PC-3 (cell line): ENCODE data around the gene RNF17. TPM values are rescaled to one million over a fixed set of nuclear protein-coding genes. Genes with fewer than 3 reads are reported as not detected.

Source experiments
- ATAC-seq: fragments of 200-7000 bp; cut with Tn5 transposase; 2 replicates; pipeline ENCODE4 v1.9.1; 2020; ENCODE audit warnings: mild to moderate bottlenecking, moderate library complexity
- BruUV-seq: library from RNA; stranded (reverse); fragments of 400-500 nt; replicated peaks from 2 replicates; lab custom pipeline; 2021; lab: Mats Ljungman, UMichigan
- CTCF ChIA-PET: fragments of 300-600 bp; sonication (Branson Sonifier 250); formaldehyde crosslinking; loops from one replicate; lab custom pipeline; 2022; ENCODE audit warnings: antibody characterized with exemption; lab: Charles Lee
- POLR2A ChIA-PET: fragments of 300-600 bp; sonication (Branson Sonifier 250); formaldehyde crosslinking; loops from one replicate; lab custom pipeline; 2022; ENCODE audit warnings: antibody characterized with exemption; ENCODE audit not compliant: unreplicated experiment; lab: Charles Lee
- DNase-seq: peaks from one replicate; pipeline ENCODE4 v3.0.0-alpha.2; 2015
- H2AFZ ChIP-seq: fragments of 300-600 bp; sonication (generic); 2 replicates; pipeline ENCODE4 v1.6.0; 2016; ENCODE audit warnings: antibody characterized with exemption, low read length
- H3F3A ChIP-seq: fragments of 300-600 bp; sonication (generic); one replicate; pipeline ENCODE4 v1.6.0; 2017; ENCODE audit warnings: antibody characterized with exemption, low read length, control low read depth, mild to moderate bottlenecking; ENCODE audit not compliant: unreplicated experiment
- H3K27ac ChIP-seq: fragments of 300-600 bp; sonication (generic); 2 replicates; pipeline ENCODE4 v1.5.1; 2016; ENCODE audit warnings: mild to moderate bottlenecking, low read length
- H3K27me3 ChIP-seq: fragments of 300-600 bp; sonication (generic); 2 replicates; pipeline ENCODE4 v1.6.1; 2016; ENCODE audit warnings: low read length, mixed read lengths
- H3K36me3 ChIP-seq: fragments of 300-600 bp; sonication (generic); 2 replicates; pipeline ENCODE4 v1.6.1; 2016; ENCODE audit warnings: low read depth, mixed run types, low read length, mixed read lengths
- H3K4me1 ChIP-seq: fragments of 300-600 bp; sonication (generic); 2 replicates; pipeline ENCODE4 v1.5.1; 2016; ENCODE audit warnings: low read length; ENCODE audit not compliant: insufficient read depth
- H3K4me2 ChIP-seq: fragments of 300-600 bp; sonication (generic); 2 replicates; pipeline ENCODE4 v1.6.0; 2016; ENCODE audit warnings: low read length
- H3K4me3 ChIP-seq: fragments of 300-600 bp; sonication (generic); 2 replicates; pipeline ENCODE4 v1.5.1; 2016; ENCODE audit warnings: mild to moderate bottlenecking, low read length, mixed read lengths
- H3K79me2 ChIP-seq: fragments of 300-600 bp; sonication (generic); 2 replicates; pipeline ENCODE4 v1.6.1; 2017; ENCODE audit warnings: low read length, mixed read lengths
- H3K9ac ChIP-seq: fragments of 300-600 bp; sonication (generic); 2 replicates; pipeline ENCODE4 v1.6.0; 2016; ENCODE audit warnings: mild to moderate bottlenecking, low read length
- H3K9me2 ChIP-seq: fragments of 300-600 bp; sonication (generic); replicated peaks from 2 replicates; pipeline ENCODE4 v1.6.1; 2016; ENCODE audit warnings: mixed run types, low read length, mixed read lengths
- H3K9me3 ChIP-seq: fragments of 300-600 bp; sonication (generic); 2 replicates; pipeline ENCODE4 v1.6.1; 2016; ENCODE audit warnings: low read length, mixed read lengths
- H4K20me1 ChIP-seq: fragments of 300-600 bp; sonication (generic); 2 replicates; pipeline ENCODE4 v1.6.1; 2016; ENCODE audit warnings: low read length, mixed read lengths
- CTCF ChIP-seq: fragments of 300-600 bp; sonication (generic); conservative IDR thresholded peaks from 2 replicates; pipeline ENCODE4 v1.5.1; 2017; ENCODE audit warnings: antibody characterized with exemption, low read depth, mild to moderate bottlenecking, low read length
- EZH2 ChIP-seq: fragments of 300-600 bp; sonication (generic); IDR thresholded peaks from one replicate; pipeline ENCODE4 v1.6.1; 2017; ENCODE audit warnings: antibody characterized with exemption, mild to moderate bottlenecking, low read length; ENCODE audit not compliant: unreplicated experiment
- EZH2phosphoT487 ChIP-seq: fragments of 300-600 bp; sonication (generic); IDR thresholded peaks from 2 replicates; pipeline ENCODE4 v1.6.1; 2018; ENCODE audit warnings: mild to moderate bottlenecking, antibody characterized with exemption, low read length, borderline replicate concordance
- intact Hi-C: fragments of 100-400 bp; cut with micrococcal nuclease; formaldehyde crosslinking; loops from 2 replicates; pipeline ENCODE4 v1.9.0; 2023
- total RNA-seq: library from RNA; depleted of rRNA; stranded (reverse); fragments of >200 nt; gene quantifications from 2 replicates; pipeline ENCODE4 v1.2.3, GENCODE V29; 2014

RNF17 gene
- total RNA-seq, 1 experiment from 2014 or later, result not detected

- BruUV-seq, result TSS peak; percentile 48
- Histone ChIP-seq H3K79me2 (peaks cover 52% of the 10 kb centered on the region), H3K9ac (peak overlapping the region; percentile 80), H3K4me1 (peaks cover 20% of the 10 kb centered on the region), H3F3A (no peaks in the 10 kb centered on the region), H3K27ac (no peak overlapping the region), H3K36me3 (no peaks in the 10 kb centered on the region), H3K4me2 (peak overlapping the region; percentile 87), H3K9me2 (no peaks in the 10 kb centered on the region), H2AFZ (peak overlapping the region; percentile 95), H3K4me3 (peak overlapping the region; percentile 91), H4K20me1 (0 out of 2 replicates have a peak, but pooled peaks cover 3% of the 10 kb centered on the region), H3K27me3 (no peaks in the 10 kb centered on the region), H3K9me3 (no peaks in the 10 kb centered on the region)
- CTCF ChIA-PET, result interaction anchor here (0.6 kb wide), 1 partner anchor 11 kb away, joined by 3 read pairs; no protein-coding TSS in a partner anchor
- peak; percentile 28 for DNase-seq
- POLR2A ChIA-PET, result interaction anchor here (0.5 kb wide), 1 partner anchor 1556 kb away, joined by 3 read pairs; no protein-coding TSS in a partner anchor
- TF ChIP-seq CTCF (no peak), EZH2phosphoT487 (no peak), EZH2 (no peak)
- peak; percentile 32 for ATAC-seq
- intact Hi-C loops, result no loop called here
These were observed 158.4 kb downstream of the RNF17 start for GRCh38 chr13:24922387-24922744.

GRCh38 chr13:24922745-24923591 lies 159.0 kb downstream of the RNF17 start:
- BruUV-seq, result TSS peak; percentile 97
- intact Hi-C loops, result no loop called here
- Histone ChIP-seq H3K27me3 (no peaks in the 10 kb centered on the region), H3K4me3 (peak overlapping the region; percentile 91), H3K27ac (peak overlapping the region; percentile 66), H2AFZ (peak overlapping the region; percentile 97), H3F3A (no peaks in the 10 kb centered on the region), H3K4me2 (peak overlapping the region; percentile 92), H3K9me2 (no peaks in the 10 kb centered on the region), H3K9ac (peak overlapping the region; percentile 80), H3K9me3 (no peaks in the 10 kb centered on the region), H3K4me1 (peaks cover 20% of the 10 kb centered on the region), H4K20me1 (0 out of 2 replicates have a peak, but pooled peaks cover 3% of the 10 kb centered on the region), H3K79me2 (peaks cover 46% of the 10 kb centered on the region), H3K36me3 (no peaks in the 10 kb centered on the region)
- ChIA-PET CTCF (interaction anchor here (0.6 kb wide), 2 partner anchors 12 to 72 kb away, joined by 3 read pairs; no protein-coding TSS in a partner anchor), POLR2A (no interaction called here)
- DNase-seq (peak; percentile 97), ATAC-seq (peak; percentile 97)
- TF ChIP-seq CTCF (no peak), EZH2phosphoT487 (no peak), EZH2 (no peak)
